ENCODE measurements around the gene NFIB. TPM values are rescaled to one million over a fixed set of nuclear protein-coding genes. Genes with fewer than 3 reads are reported as not detected.
A peak's percentile ranks its signal among the peaks of the same experiment; 100 is the strongest.

Gene NFIB
- 0.15 TPM for total RNA-seq (2013)
- polyA plus RNA-seq: not detected
- polyA minus RNA-seq: under 0.01 TPM in 1 of 2 replicates, not detected in the other
- 0 to 42.3 (median 0.23) reads per million in 11 experiments for total RNA-seq

- DNase-seq: no peak
- H3K9me3 Mint-ChIP-seq: peaks cover 0 to 36% (median 20%) of the 10 kb centered on the region in 7 donors
- H3K4me2 ChIP-seq (replicated peaks; ENCODE audit: extremely low read depth, low read length, poor library complexity, severe bottlenecking): peak within 1 kb of the TSS; percentile 64
- H3K9me3 ChIP-seq (replicated peaks in 1 of 2; ENCODE audit: control insufficient read depth in 1 of 2, insufficient read depth in 1 of 2, low read length in 2 of 2): peaks cover 0 to 28% of the 10 kb centered on the region in 2 donors
- peak within 1 kb of the TSS; percentile 61 for H2AFZ ChIP-seq (ENCODE audit: insufficient read depth, low read depth, low read length, poor library complexity, severe bottlenecking)
- H3K36me3 Mint-ChIP-seq: peaks cover 6 to 9% of the 10 kb centered on the region in 2 donors
- peak within 1 kb of the TSS in 2 of 3 experiments; percentile 7 to 60 for H3K4me3 ChIP-seq (replicated peaks in 1 of 3; ENCODE audit: low read depth in 2 of 3, low read length in 3 of 3)
- TF ChIP-seq CTCF (IDR thresholded peaks at IDR 0.05): no peak
- WGBS (ENCODE audit: insufficient coverage): 0% methylated on average over 40 of the region's 63 CpGs
- peak within 1 kb of the TSS in 1 of 7 donors; percentile 75 for H3K27ac Mint-ChIP-seq
- no peaks in the 10 kb centered on the region for H3K79me2 ChIP-seq (ENCODE audit: insufficient read depth, low read length)
- no peak within 1 kb of the TSS for H3K9ac ChIP-seq (ENCODE audit: insufficient read depth, low read length, poor library complexity, severe bottlenecking)
- no peaks in the 10 kb centered on the region for H3K36me3 ChIP-seq (replicated peaks in 1 of 2; ENCODE audit: control insufficient read depth in 1 of 2, insufficient read depth in 2 of 2, low read length in 2 of 2)
- peaks cover 61 to 83% (median 68%) of the 10 kb centered on the region in 3 donors for H3K27me3 Mint-ChIP-seq (ENCODE audit: low read depth in 3 of 3)
- intact Hi-C loops (cut with micrococcal nuclease): no loop called here
- H3K27me3 ChIP-seq (ENCODE audit: control insufficient read depth in 2 of 2, insufficient read depth in 2 of 2, low read length in 2 of 2): peaks cover 74 to 89% of the 10 kb centered on the region in 2 donors
- no peak within 1 kb of the TSS for H3K27ac ChIP-seq (ENCODE audit: low read depth in 1 of 2, low read length in 2 of 2)
- no peaks in the 10 kb centered on the region for H4K20me1 ChIP-seq (ENCODE audit: insufficient read depth, low read length)
- peak within 1 kb of the TSS; percentile 72 to 94 for H3K4me3 Mint-ChIP-seq
- H3K4me1 ChIP-seq (ENCODE audit: control insufficient read depth in 1 of 2, insufficient read depth in 2 of 2, low read length in 2 of 2): peaks cover 9 to 21% of the 10 kb centered on the region in 2 donors
- H3K4me1 Mint-ChIP-seq: peaks cover 17% of the 10 kb centered on the region
These were observed at the start of gene NFIB for GRCh38 chr9:14313951-14314423. Gene NFIB (minus strand): TSS chr9:14314141. CDS start chr9:14313511, 630 bp downstream.

- intact Hi-C loops (cut with micrococcal nuclease): no loop called here
- TF ChIP-seq CTCF (IDR thresholded peaks at IDR 0.05): no peak
- Histone ChIP-seq H3K9ac (ENCODE audit: insufficient read depth, low read length, poor library complexity, severe bottlenecking) (no peak overlapping the region), H3K4me3 (replicated peaks in 1 of 3; ENCODE audit: low read depth in 2 of 3, low read length in 3 of 3) (no peak overlapping the region), H3K36me3 (replicated peaks in 1 of 2; ENCODE audit: control insufficient read depth in 1 of 2, insufficient read depth in 2 of 2, low read length in 2 of 2) (no peaks in the 10 kb centered on the region), H3K4me1 (ENCODE audit: control insufficient read depth in 1 of 2, insufficient read depth in 2 of 2, low read length in 2 of 2) (no peaks in the 10 kb centered on the region), H3K79me2 (ENCODE audit: insufficient read depth, low read length) (no peaks in the 10 kb centered on the region), H3K27me3 (ENCODE audit: control insufficient read depth in 2 of 2, insufficient read depth in 2 of 2, low read length in 2 of 2) (peaks cover 0 to 12% of the 10 kb centered on the region in 2 donors), H2AFZ (ENCODE audit: insufficient read depth, low read depth, low read length, poor library complexity, severe bottlenecking) (no peak overlapping the region), H3K27ac (ENCODE audit: low read depth in 1 of 2, low read length in 2 of 2) (no peak overlapping the region), H3K9me3 (replicated peaks in 1 of 2; ENCODE audit: control insufficient read depth in 1 of 2, insufficient read depth in 1 of 2, low read length in 2 of 2) (no peaks in the 10 kb centered on the region), H4K20me1 (ENCODE audit: insufficient read depth, low read length) (no peaks in the 10 kb centered on the region), H3K4me2 (replicated peaks; ENCODE audit: extremely low read depth, low read length, poor library complexity, severe bottlenecking) (no peak overlapping the region)
- peaks cover 7 to 10% (median 8%) of the 10 kb centered on the region in 3 donors for H3K27me3 Mint-ChIP-seq (ENCODE audit: low read depth in 3 of 3)
- no CpG with 5 or more reads among the region's 1 CpG for WGBS (ENCODE audit: insufficient coverage)
- H3K36me3 Mint-ChIP-seq: no peaks in the 10 kb centered on the region
- no peak overlapping the region for H3K4me3 Mint-ChIP-seq
- H3K9me3 Mint-ChIP-seq: peaks cover 0 to 2% (median under 1%) of the 10 kb centered on the region in 7 donors
- H3K27ac Mint-ChIP-seq: no peak overlapping the region
- no peak for DNase-seq
- no peaks in the 10 kb centered on the region for H3K4me1 Mint-ChIP-seq
These were observed 48.2 kb upstream of the NFIB start for GRCh38 chr9:14362175-14362574.

Data from CD14-positive monocyte (primary cell).